Ovary (tissue), 3 donors: ENCODE data around the gene XXYLT1.

Source experiments
- EP300 ChIP-seq: sonication (generic); formaldehyde crosslinking; IDR thresholded peaks from one replicate; pipeline ENCODE4 v1.6.1; 2017; ENCODE audit warnings: antibody characterized with exemption
- TF ChIP-seq, protein P1 (sequence below), 3 donors: fragments of 450-650 bp in 2 of 3; fragments of 200-600 bp in 1 of 3; IDR thresholded peaks; one replicate each; pipeline versions ENCODE4 v1.5.1 to v1.8.0; 2016 to 2022; ENCODE audit warnings: antibody characterized with exemption in 3 of 3, mild to moderate bottlenecking in 1 of 3
- donor health status: DM: no; HTN: no; CAD: no.

- TF ChIP-seq, protein P1, sequence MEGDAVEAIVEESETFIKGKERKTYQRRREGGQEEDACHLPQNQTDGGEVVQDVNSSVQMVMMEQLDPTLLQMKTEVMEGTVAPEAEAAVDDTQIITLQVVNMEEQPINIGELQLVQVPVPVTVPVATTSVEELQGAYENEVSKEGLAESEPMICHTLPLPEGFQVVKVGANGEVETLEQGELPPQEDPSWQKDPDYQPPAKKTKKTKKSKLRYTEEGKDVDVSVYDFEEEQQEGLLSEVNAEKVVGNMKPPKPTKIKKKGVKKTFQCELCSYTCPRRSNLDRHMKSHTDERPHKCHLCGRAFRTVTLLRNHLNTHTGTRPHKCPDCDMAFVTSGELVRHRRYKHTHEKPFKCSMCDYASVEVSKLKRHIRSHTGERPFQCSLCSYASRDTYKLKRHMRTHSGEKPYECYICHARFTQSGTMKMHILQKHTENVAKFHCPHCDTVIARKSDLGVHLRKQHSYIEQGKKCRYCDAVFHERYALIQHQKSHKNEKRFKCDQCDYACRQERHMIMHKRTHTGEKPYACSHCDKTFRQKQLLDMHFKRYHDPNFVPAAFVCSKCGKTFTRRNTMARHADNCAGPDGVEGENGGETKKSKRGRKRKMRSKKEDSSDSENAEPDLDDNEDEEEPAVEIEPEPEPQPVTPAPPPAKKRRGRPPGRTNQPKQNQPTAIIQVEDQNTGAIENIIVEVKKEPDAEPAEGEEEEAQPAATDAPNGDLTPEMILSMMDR (IDR thresholded peaks at IDR 0.05): no peak
- TF ChIP-seq EP300: no peak
Observed at GRCh38 chr3:195113048-195113447, 157.9 kb downstream of the XXYLT1 start.
